ENCODE data around the gene COA8. TPM values are rescaled to one million over a fixed set of nuclear protein-coding genes. Genes with fewer than 3 reads are reported as not detected.

COA8 gene
- total and polyA plus RNA-seq, 10 of the 15 experiments (the other 5 are each of a cell fraction or from before 2014, with no cell fraction given) = 6.1 to 69.5 (median 25.8) TPM

DNA sequence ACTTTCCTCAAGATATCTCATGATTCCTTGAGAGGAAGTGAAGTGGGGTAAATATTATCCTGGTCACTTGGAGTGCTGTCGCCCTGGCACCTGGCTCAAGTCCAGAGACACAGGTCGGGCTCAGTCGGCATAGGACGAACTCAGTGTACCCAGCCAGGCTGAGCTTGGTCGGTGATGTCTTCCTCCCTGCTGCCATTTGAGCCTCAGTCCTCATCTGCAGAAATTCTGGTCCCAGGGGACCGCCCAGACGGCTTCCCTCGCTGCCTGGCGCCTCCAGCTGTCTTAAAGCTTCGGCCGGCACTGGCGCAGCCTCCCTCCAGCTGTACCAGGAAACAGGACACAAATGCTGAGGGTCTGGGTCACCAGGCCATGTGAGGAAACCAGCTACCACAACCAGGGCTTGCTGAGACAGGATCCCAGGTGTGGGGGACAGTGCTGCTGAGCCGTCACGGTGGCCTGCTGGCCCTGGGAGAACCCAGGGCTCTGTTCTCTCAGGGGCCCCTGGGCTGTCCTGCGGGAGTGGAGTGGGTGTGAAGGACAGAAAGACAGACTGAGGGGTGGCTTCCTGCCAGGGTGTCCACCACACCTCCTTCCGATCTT lies 61.2 kb downstream of the COA8 start:
- POLR2A ChIA-PET = no interaction called here
- H3K9ac ChIP-seq (ENCODE audit: control insufficient read depth, insufficient read depth, low read length) = no peak overlapping the region

DNA sequence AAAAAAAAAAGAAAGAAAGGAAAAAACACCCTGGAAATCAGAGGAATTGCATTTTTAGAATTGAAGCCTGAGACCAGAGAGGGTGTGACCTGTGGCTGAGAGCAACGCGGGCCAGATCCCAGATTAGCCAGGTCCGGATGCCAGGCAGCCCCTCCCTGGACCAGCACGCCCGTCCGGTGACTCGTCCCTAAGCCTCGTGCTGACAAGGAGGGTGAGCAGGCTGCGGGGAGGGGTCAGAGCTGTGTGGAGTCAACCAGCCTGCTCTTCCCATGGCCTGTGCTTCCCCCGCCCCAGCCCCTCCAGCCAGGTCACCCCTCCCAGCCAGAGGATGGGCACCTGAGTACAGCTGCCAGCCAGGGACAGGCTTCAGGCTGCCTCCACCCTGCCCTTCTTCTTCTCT lies 62.1 kb downstream of the COA8 start:
- Histone ChIP-seq H3K4me3 (peak overlapping the region; percentile 33; the same call in 1 of the 2 replicates), H3K9me3 (replicated peaks; ENCODE audit: control insufficient read depth, insufficient read depth, low read length) (no peaks in the 10 kb centered on the region), H4K20me1 (ENCODE audit: control insufficient read depth, insufficient read depth) (no peaks in the 10 kb centered on the region), H3K4me2 (ENCODE audit: control insufficient read depth, insufficient read depth) (peak overlapping the region; percentile 61), H3K36me3 (ENCODE audit: control insufficient read depth in 2 of 2, insufficient read depth in 2 of 2, low read length in 1 of 2) (no peaks in the 10 kb centered on the region), H3K27me3 (replicated peaks in 1 of 2; ENCODE audit: control insufficient read depth in 2 of 2, insufficient read depth in 2 of 2, low read length in 1 of 2) (no peaks in the 10 kb centered on the region), H3K9ac (ENCODE audit: control insufficient read depth, insufficient read depth, low read length) (peak overlapping the region; percentile 15; the same call in 1 of the 2 replicates), H2AFZ (ENCODE audit: control insufficient read depth, low read depth, low read length) (peak overlapping the region; percentile 88), H3K4me1 (ENCODE audit: control insufficient read depth, insufficient read depth, low read length) (peaks cover 38% of the 10 kb centered on the region), H3K27ac (ENCODE audit: control insufficient read depth, insufficient read depth) (no peak overlapping the region), H3K79me2 (ENCODE audit: control insufficient read depth, insufficient read depth, low read length) (peaks cover 12% of the 10 kb centered on the region)
- in situ Hi-C loops (cut with MboI) = no loop called here
- TF ChIP-seq ZNF24 (IDR thresholded peaks at IDR 0.05) (no peak), POLR2AphosphoS2 (IDR thresholded peaks at IDR 0.05; ENCODE audit: low read depth, low read length) (no peak)
- intact Hi-C loops (cut with micrococcal nuclease; ENCODE audit: unreplicated experiment) = no loop called here
- ATAC-seq (peak; percentile 1), DNase-seq (ENCODE audit: low read depth, low spot score) (no peak), FAIRE-seq (no peak)
- no TSS peak for BruUV-seq (replicated peaks)
- 12% methylated on average over 9 of the region's 10 CpGs for WGBS (ENCODE audit: insufficient coverage, insufficient replicate concordance, low lambda C conversion rate, missing lambda C conversion rate)
- SMC1A ChIA-PET (ENCODE audit: uncharacterized antibody, unreplicated experiment) = interaction anchor here (1.6 kb wide), 1 partner anchor 65 kb away, joined by 3 read pairs; no protein-coding TSS in a partner anchor
- CTCF ChIA-PET = interaction anchor here (1.0 to 1.2 kb wide), 2 partner anchors 55 to 292 kb away, joined by 3 to 4 read pairs; no protein-coding TSS in a partner anchor
- POLR2A ChIA-PET = interaction anchor here (0.6 to 1.4 kb wide), 2 partner anchors 10 to 91 kb away, joined by 3 read pairs; partner anchors contain the start of gene ZFYVE21
- RAD21 ChIA-PET (ENCODE audit: unreplicated experiment) = interaction anchor here (0.8 kb wide), 1 partner anchor 11 kb away, joined by 3 read pairs; no protein-coding TSS in a partner anchor

More for the DNA sequence above, 61.2 kb downstream of the COA8 start:
- 24% methylated on average over 16 of the region's 16 CpGs for WGBS (ENCODE audit: insufficient coverage, insufficient replicate concordance, low lambda C conversion rate, missing lambda C conversion rate)
- H3K4me1 ChIP-seq (ENCODE audit: control insufficient read depth, insufficient read depth, low read length) = peaks cover 38% of the 10 kb centered on the region
- no peak for ATAC-seq
- H3K4me3 ChIP-seq = 0 out of 2 replicates have a peak overlapping the region, but pooled peaks have one; percentile 30
- DNase-seq (ENCODE audit: low read depth, low spot score) = no peak
- in situ Hi-C loops (cut with MboI) = no loop called here
- no peaks in the 10 kb centered on the region for H3K9me3 ChIP-seq (replicated peaks; ENCODE audit: control insufficient read depth, insufficient read depth, low read length)
- SMC1A ChIA-PET (ENCODE audit: uncharacterized antibody, unreplicated experiment) = interaction anchor here (1.6 kb wide), 1 partner anchor 65 kb away, joined by 3 read pairs; no protein-coding TSS in a partner anchor
- H3K4me2 ChIP-seq (ENCODE audit: control insufficient read depth, insufficient read depth) = peak overlapping the region; percentile 57
- RAD21 ChIA-PET (ENCODE audit: unreplicated experiment) = no interaction called here
- peak overlapping the region; percentile 40 for H2AFZ ChIP-seq (ENCODE audit: control insufficient read depth, low read depth, low read length)
- intact Hi-C loops (cut with micrococcal nuclease; ENCODE audit: unreplicated experiment) = no loop called here
- H4K20me1 ChIP-seq (ENCODE audit: control insufficient read depth, insufficient read depth) = no peaks in the 10 kb centered on the region
- no peaks in the 10 kb centered on the region for H3K36me3 ChIP-seq (ENCODE audit: control insufficient read depth in 2 of 2, insufficient read depth in 2 of 2, low read length in 1 of 2)
- no peak for FAIRE-seq
- no TSS peak for BruUV-seq (replicated peaks)
- peaks cover 3% of the 10 kb centered on the region for H3K79me2 ChIP-seq (ENCODE audit: control insufficient read depth, insufficient read depth, low read length)
- no peaks in the 10 kb centered on the region for H3K27me3 ChIP-seq (replicated peaks in 1 of 2; ENCODE audit: control insufficient read depth in 2 of 2, insufficient read depth in 2 of 2, low read length in 1 of 2)
- H3K27ac ChIP-seq (ENCODE audit: control insufficient read depth, insufficient read depth) = no peak overlapping the region
- CTCF ChIA-PET = interaction anchor here (0.6 to 0.8 kb wide), 2 partner anchors 10 to 56 kb away, joined by 3 read pairs; no protein-coding TSS in a partner anchor
- TF ChIP-seq MEF2B (IDR thresholded peaks at IDR 0.05; ENCODE audit: partially characterized antibody, poor library complexity, severe bottlenecking) = peak; percentile 83
- TF ChIP-seq, protein P1, sequence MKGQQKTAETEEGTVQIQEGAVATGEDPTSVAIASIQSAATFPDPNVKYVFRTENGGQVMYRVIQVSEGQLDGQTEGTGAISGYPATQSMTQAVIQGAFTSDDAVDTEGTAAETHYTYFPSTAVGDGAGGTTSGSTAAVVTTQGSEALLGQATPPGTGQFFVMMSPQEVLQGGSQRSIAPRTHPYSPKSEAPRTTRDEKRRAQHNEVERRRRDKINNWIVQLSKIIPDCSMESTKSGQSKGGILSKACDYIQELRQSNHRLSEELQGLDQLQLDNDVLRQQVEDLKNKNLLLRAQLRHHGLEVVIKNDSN (IDR thresholded peaks at IDR 0.05; ENCODE audit: borderline replicate concordance, extremely low read length, insufficient read depth, low read depth, low read length) = no peak
